ENCODE measurements around the gene LTBR. TPM values are rescaled to one million over a fixed set of nuclear protein-coding genes. Genes with fewer than 3 reads are reported as not detected.

Gene LTBR
- total RNA-seq, 2 donors from 2014 or later: 186 to 264 TPM

GRCh38 chr12:6430124-6430989 lies 46.4 kb downstream of the LTBR start:
- peak overlapping the region; percentile 15 to 53 for H3K27ac ChIP-seq
- no peaks in the 10 kb centered on the region for H3K4me1 ChIP-seq (replicated peaks)
- no peak for TF ChIP-seq POLR2AphosphoS5 (IDR thresholded peaks at IDR 0.05)
- peak; percentile 16 for TF ChIP-seq POLR2A (IDR thresholded peaks at IDR 0.05)
- TF ChIP-seq CTCF (IDR thresholded peaks at IDR 0.05): peak in 1 of 4 experiments; percentile 17
- intact Hi-C loops (cut with DNase I): no loop called here
- H3K4me3 ChIP-seq: peak overlapping the region in 1 of 2 donors; percentile 18
- H3K9me3 ChIP-seq: no peaks in the 10 kb centered on the region
- no peaks in the 10 kb centered on the region for H3K27me3 ChIP-seq (replicated peaks; ENCODE audit: insufficient read depth)
- H3K36me3 ChIP-seq: no peaks in the 10 kb centered on the region
- WGBS: 20% methylated on average over 19 of the region's 19 CpGs
- DNase-seq (ENCODE audit: low spot score): peak; percentile 73

- WGBS: 90% methylated on average over 5 of the region's 5 CpGs
- no peak for TF ChIP-seq CTCF (IDR thresholded peaks at IDR 0.05)
- TF ChIP-seq POLR2AphosphoS5 (IDR thresholded peaks at IDR 0.05): no peak
- TF ChIP-seq POLR2A (IDR thresholded peaks at IDR 0.05): no peak
- Histone ChIP-seq H3K36me3 (no peaks in the 10 kb centered on the region), H3K9me3 (no peaks in the 10 kb centered on the region), H3K27me3 (replicated peaks; ENCODE audit: insufficient read depth) (no peaks in the 10 kb centered on the region), H3K4me3 (no peak overlapping the region), H3K4me1 (replicated peaks) (no peaks in the 10 kb centered on the region), H3K27ac (no peak overlapping the region)
- intact Hi-C loops (cut with DNase I): no loop called here
- DNase-seq (ENCODE audit: low spot score): no peak
Measured at GRCh38 chr12:6432991-6433390, 49.0 kb downstream of the LTBR start.

DNA sequence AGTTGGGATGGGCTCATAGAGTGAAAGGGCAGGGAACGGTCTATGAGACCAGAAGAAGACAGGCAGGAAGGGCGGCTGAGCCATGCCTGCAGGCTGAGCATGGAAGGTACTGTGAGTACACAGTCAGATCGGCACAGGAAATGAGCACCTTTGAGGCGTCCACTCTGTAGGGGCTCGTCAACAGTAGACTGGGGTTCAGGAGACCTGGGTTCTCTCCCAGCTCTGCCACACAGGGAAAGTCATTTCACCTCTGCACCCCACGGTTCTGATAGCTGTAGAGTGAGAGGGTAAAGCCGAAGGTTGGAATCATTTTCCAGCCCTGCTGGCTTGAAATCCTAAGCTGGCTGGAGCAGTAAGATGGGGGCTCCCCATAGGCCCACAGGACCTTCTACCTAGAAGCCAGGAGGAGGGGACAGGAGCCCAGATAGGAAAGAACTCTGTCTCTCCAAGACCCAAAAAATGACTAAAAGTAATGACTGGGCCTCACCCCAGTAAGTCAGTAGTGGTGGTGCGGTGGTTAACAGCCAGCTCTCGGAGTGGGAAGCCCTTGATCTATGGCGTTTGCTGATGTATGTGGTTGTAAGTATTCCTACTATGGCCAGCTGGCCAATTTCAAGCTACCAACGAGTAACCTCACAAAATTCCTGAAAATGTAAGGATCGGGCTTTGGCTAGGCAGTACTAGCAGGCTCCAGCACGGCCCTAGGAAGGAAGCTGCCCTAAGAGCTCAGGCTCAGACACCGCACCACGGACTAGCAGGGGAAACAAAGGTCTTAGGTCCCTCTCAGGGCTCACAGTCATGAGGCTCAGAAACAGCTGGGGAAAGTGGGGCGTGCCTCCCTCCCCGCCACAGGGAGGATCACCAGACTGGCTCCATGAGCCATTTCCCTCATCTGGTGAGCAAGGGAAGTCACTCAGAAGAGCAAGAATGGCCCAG lies 50.5 kb downstream of the LTBR start:
- no peaks in the 10 kb centered on the region for H3K4me1 ChIP-seq (replicated peaks)
- DNase-seq (ENCODE audit: low spot score): no peak
- WGBS: 80% methylated on average over 17 of the region's 17 CpGs
- H3K9me3 ChIP-seq: no peaks in the 10 kb centered on the region
- intact Hi-C loops (cut with DNase I): no loop called here
- no peak overlapping the region for H3K4me3 ChIP-seq
- no peaks in the 10 kb centered on the region for H3K36me3 ChIP-seq
- no peaks in the 10 kb centered on the region for H3K27me3 ChIP-seq (replicated peaks; ENCODE audit: insufficient read depth)
- no peak overlapping the region for H3K27ac ChIP-seq
- TF ChIP-seq CTCF (IDR thresholded peaks at IDR 0.05) (no peak), POLR2AphosphoS5 (IDR thresholded peaks at IDR 0.05) (no peak)

DNA sequence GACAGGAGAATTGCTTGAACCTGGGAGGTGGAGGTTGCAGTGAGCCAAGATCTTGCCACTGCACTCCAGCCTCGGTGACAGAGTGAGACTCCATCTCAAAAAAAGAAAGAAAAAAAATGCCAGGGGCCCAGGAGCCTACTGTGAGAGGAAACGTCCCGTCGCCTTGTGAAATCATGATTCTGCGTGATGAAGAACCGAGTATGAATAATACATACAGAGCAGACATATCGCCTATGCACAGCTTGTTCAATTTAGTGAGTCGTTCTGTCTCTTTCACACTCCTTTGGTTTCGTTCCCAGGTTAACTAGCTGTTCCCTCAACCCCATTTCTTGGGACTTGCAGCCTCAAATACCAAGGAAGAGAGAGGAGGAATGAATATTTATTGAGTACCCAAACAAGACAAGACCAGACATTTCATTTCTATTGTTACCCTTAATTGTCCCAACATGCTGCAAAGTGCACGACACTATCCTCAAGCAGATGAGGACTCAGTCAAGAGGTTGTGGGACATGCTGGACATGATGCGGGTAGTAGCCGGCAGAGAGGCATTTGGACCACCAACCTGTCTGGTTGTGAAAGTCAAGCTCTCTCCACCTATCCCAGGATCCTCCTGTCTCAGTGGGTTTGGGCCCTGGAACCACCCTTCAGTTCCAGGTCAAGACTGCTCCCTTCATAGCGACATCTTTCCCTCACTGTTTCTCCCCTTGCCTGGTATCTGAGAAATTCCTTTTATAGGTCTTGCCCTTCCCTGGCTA lies 52.2 kb downstream of the LTBR start:
- TF ChIP-seq CTCF (IDR thresholded peaks at IDR 0.05): no peak
- TF ChIP-seq POLR2AphosphoS5 (IDR thresholded peaks at IDR 0.05): no peak
- no peak for TF ChIP-seq POLR2A (IDR thresholded peaks at IDR 0.05)
- Histone ChIP-seq H3K9me3 (no peaks in the 10 kb centered on the region), H3K4me3 (no peak overlapping the region), H3K27ac (no peak overlapping the region), H3K27me3 (replicated peaks; ENCODE audit: insufficient read depth) (no peaks in the 10 kb centered on the region), H3K36me3 (no peaks in the 10 kb centered on the region), H3K4me1 (replicated peaks) (no peaks in the 10 kb centered on the region)
- DNase-seq (ENCODE audit: low spot score): no peak
- intact Hi-C loops (cut with DNase I): no loop called here
- 84% methylated on average over 13 of the region's 13 CpGs for WGBS

All from prostate gland (tissue), 2 donors.